Fibroblast of the conjunctiva (primary cell): ENCODE measurements around the gene BEND6.
"Not testable (repeated sequence)": the region's sequence is repeated elsewhere in the genome, so short reads cannot be mapped to it uniquely, and the experiment has no call there.

Experiments
- DNase-seq: peaks from one replicate; pipeline ENCODE4 v3.0.0-alpha.2; 2010; ENCODE audit warnings: low read depth

BEND6 gene

DNA sequence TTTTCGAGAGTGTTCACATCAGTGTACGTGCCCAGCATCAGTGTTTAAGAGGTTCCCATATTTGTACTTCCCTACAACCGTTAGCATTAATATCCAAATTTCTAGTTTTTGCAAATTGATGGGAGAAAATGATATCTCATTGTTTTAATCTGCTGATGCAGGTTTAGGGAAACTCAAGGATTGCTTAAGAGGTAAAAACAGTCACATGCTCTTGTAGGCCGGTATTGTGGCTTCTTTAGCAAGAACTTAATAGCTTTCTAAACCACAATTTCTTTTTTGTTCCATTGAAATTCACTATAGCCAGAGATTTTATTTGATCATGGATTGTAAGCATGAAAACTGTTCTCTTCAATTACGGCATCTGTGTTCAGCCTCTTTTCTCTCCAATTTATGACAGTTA, 29.5 kb downstream of the BEND6 start:
- no peak for DNase-seq

DNA sequence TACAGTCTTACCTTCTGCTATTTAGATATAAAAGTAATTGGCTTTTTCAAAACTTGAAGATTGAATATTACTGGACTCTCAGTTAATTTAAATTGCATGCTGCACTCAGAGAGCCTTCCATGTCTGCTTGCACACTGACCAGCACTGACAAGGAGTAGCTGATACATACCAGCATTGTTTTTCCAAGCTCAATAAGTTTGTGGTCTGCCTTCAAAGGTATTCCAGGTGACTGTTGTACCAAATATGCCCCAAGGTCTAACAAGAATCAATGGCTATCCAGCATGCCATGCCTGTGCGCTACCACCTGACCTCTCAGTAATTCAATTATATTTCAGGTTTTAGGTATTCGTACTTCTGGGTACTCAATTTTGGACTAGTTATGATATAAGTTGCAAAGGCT, 30.0 kb downstream of the BEND6 start:
- no peak for DNase-seq

DNA sequence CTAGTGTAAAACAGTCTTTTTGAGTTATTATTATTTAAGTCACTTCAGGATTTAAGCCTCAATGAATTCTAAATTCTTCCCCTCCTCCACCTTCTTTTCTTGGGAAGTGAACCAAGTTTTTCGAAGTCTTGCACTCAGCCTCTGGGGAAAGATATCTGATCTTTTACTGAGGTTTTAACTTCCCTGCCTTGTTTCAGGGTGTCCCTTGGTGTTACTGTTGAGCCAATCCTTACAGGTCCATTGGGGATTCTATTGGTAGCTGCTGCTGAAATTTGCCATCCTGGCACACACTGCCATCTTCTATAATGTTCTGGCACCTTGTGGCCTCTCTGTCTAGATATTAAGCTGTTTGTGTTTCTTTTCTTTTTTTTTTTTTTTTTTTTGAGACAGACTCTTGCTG, 31.7 kb downstream of the BEND6 start:
- DNase-seq = no peak

DNA sequence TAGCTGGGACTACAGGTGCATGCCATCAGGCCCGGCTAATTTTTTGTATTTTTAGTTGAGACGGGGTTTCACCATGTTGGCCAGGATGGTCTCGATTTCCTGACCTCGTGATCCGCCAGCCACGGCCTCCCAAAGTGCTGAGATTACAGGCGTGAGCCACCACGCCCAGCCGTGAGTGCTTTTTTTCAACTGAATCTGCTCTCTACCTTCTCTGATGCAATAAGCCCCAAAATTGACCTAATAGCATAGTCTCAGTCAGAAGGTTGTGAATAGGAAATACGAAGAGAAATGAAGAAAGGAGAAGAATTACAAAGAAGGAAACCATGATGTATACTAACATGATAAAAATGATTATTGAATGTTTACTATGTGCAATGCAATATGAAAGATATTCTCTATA, 33.2 kb downstream of the BEND6 start:
- no peak for DNase-seq

DNA sequence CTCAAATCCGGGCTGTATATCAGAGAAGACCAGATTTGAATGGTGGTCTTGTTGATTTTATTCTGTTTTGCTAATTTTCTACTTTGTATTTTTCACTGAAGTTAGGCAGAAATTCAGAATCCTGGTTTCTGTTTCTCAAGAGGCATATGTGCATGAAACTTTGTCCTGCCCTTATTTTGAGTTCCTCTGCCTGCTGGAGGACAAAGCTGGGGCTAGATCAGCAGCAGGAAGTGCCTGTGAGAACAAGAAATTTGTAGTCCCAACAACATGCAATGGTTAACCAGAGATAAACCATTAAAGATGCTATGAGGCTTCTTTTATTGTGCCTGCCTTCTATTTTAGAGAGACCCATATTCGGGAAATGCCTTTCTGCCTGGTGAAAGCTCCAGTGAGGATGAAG, 37.1 kb downstream of the BEND6 start:
- no peak for DNase-seq

DNA sequence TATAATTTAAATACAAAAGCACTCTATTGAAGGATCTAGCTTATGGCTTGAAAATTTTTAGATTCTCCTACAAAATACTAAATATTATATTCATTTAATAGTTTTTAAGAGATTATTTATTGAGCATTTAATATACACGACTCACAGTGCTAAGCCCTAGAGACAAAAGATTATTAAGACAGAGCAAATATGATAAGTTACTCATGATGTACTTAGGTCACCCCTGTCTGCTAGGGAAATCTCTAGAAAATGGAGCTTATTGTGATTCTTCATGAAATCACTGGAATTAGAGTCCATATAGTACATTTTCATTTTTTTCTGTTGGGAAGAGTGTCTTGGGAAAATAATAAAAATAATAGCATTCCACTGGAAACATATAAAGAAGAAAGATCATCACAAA, 37.8 kb downstream of the BEND6 start:
- DNase-seq = no peak

DNA sequence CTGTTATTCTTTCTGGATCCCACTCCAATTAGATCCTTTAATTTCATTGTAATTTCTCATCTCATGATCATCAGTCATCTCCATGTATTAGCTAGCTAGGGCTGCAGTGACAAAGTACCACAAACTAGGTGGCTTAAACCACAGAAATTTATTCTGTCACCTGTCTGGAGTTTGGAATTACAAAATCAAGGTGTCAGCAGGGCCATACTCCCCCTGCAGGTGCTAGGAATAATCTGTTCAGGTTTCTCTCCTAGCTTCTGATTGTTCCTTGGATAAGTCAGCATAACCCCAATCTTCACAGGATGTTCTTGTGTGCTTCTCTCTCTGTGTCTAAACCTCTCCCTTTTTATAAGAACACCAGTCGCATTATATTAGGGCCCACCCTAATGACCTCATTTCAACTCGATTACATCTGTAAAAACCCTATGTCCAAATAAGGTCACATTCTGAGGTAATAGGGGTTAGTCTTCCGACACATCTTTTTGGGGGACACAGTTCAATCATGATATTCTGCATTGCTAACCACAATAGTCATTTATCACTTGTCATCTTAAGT, 40.5 kb downstream of the BEND6 start:
- no peak for DNase-seq

DNA sequence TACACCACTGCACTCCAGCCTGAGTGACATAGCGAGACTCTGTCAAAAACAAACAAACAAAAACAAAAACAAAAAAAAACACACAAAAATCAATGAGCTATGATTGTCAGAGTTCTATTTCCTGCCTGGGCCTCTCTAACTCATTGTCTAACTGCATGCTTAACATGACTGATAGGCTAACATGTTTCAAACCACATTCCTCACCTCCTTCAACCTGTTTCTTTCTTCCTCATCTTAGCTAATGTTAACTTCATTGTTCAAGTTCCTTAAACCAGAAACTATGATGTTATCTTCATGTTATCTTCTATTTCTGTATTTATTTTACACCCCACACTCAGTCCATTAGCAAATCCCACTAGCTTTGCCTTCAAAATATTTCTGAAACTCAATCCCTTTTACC, 41.5 kb downstream of the BEND6 start:
- no peak for DNase-seq

DNA sequence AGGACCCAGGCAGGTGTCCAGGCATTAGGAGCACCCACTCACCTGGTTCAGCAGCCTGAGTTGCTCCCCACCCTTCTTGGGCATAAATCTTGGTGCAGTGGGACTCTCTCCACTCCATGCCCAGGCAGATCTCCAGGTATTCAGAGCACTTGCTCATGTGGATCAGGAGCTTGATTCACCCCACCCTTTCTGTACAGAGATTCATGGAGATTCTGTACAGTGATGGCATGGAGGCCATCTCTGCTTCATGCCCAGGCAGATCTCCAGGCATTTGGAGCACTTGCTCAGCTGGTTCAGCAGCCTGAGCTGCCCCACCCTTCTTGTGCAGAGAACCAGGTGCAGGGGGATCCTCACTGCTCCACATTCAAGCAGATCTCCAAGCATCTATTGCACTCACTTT, 44.1 kb downstream of the BEND6 start:
- DNase-seq = no peak

DNA sequence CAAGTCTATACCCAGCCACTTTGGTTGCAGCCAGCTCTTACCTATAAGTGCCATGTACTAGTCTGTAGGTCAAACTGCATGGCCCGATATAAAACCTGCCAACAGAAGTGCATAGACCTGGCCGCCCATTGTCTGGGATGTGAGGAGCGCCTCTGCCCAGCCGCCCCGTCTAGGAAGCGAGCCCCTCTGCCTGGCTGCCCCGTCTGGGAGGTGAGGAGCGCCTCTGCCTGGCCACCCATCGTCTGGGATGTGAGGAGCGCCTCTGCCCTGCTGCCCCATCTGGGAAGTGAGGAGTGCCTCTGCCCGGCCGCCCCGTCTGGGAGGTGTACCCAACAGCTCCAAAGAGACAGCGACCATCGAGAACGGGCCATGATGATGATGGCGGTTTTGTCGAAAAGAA, 44.8 kb downstream of the BEND6 start:
- not testable (repeated sequence) for DNase-seq

DNA sequence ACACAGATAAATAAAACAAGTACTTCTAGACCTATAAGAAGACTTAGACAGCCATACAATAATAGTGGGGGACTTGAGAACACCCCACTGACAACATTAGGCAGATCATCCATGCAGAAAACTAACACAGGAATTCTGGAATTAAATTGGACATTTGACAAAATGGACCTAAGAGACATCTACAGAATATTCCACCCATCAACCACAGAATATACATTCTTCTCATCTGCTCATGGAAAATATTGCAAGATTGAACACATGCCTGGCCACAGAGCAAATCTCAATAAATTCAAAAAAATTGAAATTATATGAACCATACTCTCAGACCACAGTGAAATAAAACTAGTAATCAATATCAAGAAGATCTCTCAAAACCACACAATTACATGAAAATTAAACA, 47.3 kb downstream of the BEND6 start:
- DNase-seq = no peak

DNA sequence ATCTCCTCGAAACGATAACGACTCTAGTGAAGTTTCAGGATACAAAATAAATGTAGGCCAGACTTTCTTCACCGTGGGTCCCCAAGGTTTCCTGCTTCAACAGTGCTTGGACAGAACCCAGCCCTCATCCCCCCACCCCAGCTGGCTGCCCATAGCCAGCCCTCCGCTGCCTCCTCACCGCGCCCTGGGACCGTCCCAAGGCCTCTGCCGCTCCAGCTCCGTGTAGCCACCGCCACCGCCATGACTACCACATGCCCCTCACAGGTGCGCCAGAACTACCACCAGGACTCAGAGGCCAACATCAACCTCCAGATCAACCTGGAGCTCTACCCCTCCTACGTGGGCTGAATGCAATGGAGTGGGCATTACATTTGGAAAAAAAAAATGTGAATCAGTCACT, 49.4 kb downstream of the BEND6 start:
- no peak for DNase-seq

DNA sequence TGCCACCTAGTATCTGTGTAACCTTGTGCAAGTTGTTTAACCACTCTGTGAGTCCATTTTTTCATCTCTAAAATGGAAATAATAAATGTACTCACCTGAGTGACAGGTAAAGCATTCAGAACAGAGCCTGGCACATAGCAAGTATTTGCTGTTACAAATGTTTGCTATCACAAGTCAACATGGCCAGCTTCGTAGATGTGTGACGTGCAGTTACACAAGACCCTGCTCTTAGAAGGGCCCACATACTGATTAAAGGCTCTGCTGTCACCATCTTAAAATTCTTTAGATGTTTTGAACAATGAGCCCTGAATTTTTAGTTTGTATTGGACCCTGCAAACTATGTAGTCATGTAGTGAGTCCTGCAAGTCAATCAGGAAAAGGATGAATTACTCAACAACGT, 51.2 kb downstream of the BEND6 start:
- no peak for DNase-seq

DNA sequence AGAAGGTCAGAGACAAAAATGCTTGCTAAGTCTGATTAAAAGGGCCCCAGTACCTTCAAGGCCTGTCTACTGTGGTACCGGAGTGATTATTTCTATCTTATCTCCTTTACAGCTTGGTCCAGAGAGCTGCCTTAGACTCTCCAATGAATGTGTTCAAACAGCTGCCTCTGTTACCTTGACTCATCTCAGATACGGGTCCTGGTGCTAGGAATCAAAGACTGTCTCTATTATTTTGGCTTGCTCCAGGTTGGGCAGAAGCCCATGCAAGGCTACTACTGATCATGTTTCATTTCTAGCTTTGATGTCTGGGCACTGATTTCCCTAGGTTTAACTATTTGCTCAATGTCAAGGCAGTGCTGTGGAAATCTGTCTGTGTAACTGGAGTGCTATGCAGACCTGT, 53.2 kb downstream of the BEND6 start:
- not testable (repeated sequence) for DNase-seq

DNA sequence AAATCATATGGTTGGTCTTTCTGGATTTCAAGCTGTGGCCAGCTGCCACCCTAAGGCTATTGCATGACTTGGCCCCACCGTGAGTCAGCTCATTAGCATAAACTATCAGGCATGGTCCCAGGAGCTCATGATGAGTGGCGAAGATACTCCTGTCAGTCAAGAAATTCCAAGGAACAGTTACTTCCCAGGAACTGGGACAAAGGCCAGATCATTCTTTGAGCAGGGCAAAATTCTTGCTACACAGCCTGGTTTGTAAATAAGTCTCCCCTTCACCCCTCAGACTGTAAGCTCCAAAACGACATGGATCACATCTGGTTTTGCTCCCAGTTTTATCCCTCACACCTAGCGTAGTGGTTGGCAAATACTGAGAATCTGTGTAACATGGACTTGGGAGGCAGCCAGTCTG, 58.6 kb downstream of the BEND6 start:
- peak; percentile 72 for DNase-seq

DNA sequence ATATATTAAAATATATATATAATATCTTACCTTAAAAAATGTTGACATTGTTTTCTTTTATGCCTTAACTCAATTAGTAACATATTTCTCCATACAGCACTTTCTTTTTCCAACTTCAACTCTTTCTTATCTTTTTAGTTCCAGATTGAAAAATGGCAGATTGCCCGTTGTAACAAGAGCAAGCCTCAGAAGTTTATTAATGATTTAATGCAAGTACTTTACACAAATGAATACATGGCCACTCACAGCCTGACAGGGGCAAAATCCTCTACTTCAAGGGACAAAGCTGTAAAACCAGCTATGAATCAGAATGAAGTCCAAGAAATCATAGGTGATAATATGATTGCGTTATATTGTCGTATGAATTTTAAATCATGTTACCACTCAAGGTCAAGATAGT, 62.2 kb downstream of the BEND6 start:
- DNase-seq = no peak

DNA sequence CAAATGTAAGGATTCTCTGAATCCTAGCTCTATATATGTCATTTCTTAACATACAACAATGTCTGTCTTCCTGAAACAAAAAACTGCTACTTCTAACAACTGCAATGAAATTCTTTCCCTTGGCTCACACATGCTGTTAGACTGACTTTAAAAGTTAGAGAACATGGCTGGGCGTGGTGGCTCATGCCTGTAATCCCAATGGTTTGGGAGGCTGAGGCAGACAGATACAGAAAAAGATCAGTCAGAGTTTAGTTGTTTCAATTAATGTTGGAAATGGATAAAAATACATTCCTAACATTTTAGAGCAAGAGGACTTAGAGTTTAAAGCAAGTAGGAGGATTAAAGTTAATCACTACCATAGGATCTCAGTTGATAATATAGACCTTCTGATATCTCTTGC, 62.9 kb downstream of the BEND6 start:
- DNase-seq = no peak

DNA sequence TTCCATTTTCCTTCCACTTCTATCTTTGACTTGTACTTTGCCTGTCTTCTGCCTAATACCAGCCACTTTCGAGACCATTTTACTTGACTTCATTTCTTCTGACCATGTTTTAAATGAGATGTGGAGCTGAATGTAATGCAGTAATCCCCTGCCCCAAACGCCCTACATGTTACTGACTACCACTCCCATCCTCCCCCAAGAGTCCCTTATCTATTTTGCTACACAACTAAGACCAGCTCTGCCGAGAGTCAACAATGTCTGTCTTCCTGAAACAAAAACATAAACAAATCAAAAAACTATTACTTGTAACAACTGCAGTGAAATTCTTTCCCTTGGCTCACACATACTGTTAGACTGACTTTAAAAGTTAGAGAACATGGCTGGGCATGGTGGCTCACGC, 64.5 kb downstream of the BEND6 start:
- DNase-seq = no peak

DNA sequence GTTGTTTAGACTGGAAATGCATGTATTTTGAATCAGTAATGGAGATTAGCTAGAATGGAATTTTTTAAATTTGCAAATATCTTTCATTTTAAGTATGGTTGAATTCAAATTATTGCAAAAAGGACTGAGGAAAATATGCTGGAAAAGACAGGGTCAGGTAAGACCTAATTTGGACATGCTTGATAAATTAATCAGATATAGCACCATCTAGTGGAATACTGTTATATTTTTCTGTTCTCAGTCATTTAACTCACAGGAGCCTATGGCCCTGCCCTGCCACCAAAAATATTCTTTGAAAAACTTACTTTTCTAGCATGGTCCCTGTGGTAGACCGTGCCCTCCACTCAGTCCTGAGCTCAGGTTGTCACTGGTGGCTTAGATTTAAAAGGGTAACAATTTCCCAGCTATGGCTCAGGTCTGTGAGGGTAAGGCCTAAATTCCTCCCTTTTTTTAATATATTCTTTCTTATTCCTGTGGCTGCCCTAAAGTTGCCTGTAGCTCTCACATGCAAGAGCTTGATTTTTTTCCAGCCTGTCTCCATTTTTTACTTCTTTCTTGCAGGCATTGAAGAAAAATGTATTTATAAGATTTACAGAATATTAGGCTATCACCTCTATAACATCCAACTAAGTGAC, 66.3 kb downstream of the BEND6 start:
- DNase-seq = peak; percentile 38

DNA sequence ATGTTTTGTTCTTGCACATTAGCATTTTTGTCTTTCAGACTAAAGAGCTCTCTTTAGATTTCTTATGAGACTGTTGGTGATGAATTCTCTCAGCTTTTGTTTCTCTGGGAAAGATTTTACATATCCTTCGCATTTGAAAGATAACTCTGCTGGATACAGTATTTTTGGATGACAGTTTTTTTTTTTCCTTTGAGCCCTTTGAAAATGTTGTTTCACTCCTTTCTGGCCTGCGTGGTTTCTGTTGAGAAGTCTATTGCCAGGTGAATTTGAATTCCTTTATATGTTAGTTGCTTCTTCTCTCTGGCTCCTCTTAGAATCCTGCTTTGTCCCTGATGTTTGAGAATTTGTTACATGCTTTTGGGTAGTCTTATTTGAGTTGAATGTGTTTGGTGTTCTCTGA, 69.4 kb downstream of the BEND6 start:
- DNase-seq = no peak

DNA sequence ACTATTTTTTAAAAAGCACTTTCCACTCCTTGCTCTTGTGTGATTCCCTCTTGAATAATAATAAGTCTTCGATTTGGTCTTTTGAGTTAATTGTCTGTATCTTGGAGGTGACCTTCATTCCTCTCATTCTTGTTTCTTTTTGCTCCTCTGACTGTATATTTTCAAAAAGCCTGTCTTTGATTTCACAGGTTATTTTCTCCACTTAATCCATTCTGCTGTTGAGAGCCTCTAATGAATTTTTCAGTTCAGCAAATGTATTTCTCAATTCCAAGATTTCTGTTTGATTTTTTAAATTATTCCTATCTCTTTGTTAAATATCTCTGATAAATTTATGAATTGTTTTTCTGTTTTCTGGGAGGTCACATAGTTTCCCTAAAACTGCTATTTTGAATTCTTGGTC, 69.9 kb downstream of the BEND6 start:
- DNase-seq = no peak

DNA sequence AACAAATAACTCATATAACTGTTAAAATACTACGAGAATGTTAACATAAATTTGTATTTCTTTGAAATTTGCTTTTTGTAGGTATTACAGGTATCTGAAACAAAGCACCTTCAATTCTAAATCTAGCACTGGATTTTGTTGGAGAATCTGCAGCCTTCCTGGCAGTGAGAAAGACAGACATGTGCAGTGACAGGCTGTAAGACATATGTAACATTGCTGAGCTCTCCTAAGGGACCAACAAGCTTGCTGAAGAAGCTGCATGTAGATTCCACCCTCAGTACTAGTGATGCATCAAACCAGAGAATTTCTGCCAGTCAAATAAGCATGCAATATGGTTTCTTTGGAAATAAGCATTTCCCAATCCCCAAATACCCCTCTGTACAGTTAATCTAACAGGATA, 71.1 kb downstream of the BEND6 start:
- DNase-seq = no peak

DNA sequence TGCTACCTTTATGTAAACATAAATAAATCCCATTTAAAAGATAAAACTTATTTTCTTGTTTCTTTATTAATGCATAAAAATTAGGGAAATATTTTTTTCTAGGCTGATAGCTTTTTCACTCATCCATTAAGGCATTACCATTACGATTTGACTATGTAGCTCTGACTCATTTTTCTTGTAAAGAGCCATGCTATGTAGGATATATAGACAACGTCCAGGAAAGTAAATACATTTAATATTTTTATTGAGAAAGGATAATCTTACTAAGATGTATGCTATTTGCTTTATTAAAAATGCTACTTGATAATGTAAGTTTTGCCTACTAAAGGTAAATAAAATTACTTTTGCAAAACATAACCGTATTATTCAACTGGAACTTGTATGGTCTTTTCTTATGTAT, 72.4 kb downstream of the BEND6 start:
- no peak for DNase-seq

DNA sequence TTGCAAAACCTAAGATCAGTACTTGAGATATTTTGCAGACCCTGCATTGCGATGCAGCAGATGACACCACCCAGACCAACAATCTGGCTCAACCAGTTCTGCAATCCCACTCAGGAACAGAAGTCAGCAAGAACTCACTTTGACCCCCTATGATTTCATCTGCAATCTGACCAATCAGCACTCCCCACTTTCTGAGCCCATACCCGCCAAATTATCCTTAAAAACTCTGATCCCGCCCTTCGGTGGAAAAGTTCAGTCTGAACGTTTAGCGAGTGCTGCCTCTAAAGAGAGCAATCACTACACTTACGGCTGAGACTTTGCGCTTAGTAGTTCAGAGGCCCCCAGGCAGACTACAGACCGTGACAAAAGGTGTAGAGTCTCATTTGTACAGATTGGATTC, 74.3 kb downstream of the BEND6 start:
- DNase-seq = no peak

DNA sequence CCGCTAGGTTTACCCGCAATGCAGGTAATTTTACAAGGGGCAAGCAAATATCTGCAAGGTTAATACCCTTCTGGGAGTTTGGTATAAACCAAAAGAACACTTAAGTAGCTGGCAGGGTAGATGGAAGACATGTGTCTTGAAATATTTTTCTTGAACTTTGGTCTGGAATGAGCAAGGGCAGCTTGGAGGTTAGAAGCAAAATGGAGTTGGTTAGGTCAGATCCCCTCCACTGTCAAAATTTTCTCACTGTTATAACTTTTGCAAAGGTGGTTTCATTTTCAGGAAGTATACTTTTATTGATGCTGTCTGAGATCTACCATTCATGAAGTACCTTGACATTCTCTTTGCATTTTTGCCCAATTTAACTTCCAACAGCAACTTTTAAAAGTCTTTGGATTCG, 78.3 kb downstream of the BEND6 start:
- no peak for DNase-seq
